Bronchial smooth muscle cell (primary cell): Measurements from ENCODE around the gene HSPG2. TPM values are rescaled to one million over a fixed set of nuclear protein-coding genes. Genes with fewer than 3 reads are reported as not detected.

ENCODE experiments used
- total RNA-seq: library from RNA; depleted of rRNA; stranded (reverse); fragments of >200 nt; gene quantifications from 2 replicates; pipeline ENCODE4 v1.2.1, GENCODE V29; 2014

HSPG2 gene
- 91.3 and 112 TPM in 2 replicates for total RNA-seq

GRCh38 chr1:21937034-21937371, at the start of gene HSPG2:
TSS of gene HSPG2 (minus strand) at chr1:21937310. CDS start at chr1:21937217, 93 bp downstream.

GRCh38 chr1:21976703-21977239, 39.7 kb upstream of the HSPG2 start, which contains the start of gene CELA3B:
TSS of gene CELA3B (plus strand) at chr1:21977022. CDS start at chr1:21977040, 18 bp downstream.

DNA sequence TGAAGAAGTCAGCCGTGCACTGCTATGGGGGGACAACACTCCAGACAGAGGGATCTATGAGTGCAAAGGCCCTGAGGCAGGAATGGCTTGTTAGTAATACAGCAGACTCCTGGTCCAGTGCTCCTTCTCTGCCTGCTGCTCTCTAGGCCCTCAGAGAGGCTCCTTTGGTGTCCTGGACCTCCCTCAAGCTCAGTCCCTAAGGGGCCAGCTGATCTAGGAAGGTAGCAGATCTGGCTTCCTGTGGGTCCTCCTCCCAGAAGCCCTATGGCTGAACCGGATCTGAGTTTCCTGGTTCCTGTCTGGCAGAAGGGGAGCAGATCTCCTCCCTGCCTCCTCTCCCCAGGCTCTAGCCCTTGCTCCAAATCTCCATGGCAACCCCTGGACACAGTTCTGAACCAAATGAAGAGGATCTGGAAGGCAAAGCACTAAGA, 125.2 kb downstream of the HSPG2 start, which contains the start of gene LDLRAD2:
Gene LDLRAD2 (plus strand): TSS at position 391 of the 431 bp plus-strand sequence. CDS start 187 bp downstream, outside the sequence.

DNA sequence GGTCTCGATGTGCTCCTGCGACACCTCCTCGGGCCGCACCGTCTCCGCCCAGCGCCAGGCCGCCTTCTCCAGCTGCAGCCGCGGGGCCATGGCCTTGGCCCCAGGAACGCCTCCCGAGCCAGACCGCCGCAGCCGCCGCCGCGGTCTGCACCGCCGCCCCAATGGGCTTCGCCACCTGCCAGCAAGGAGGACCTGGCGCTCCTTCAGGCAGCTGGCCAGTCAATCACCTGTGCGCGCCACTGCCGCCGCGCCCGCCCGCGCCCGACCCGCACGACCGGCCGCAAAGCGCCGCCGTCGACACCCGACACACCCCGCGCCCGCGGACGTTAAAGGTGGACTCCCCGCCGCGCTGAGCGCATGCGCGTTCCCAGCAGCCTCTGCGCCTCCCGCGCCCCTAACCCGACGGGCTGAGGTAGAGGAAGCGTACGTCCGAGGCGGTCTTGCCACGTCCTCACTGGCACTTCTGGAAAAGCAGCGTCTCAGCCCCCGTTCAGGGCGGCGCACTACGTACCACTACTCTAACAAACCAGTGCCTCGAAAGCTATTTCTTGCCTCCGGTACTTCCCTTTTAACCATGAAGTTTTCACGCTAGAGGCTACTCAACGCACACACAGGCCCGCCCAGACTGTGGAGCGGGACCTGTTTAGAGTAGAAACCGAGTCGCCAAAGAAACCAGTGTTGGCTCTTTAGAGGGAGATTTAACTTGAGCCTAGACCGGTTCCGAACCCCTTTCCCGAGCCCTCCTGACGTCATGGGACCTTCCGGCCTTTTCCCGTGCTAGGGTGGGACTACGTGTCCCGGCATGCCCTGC, 154.0 kb downstream of the HSPG2 start, which contains the start of gene USP48:
Gene USP48 (minus strand): TSS at position 282 of the 811 bp plus-strand sequence. CDS start 192 bp downstream, at position 90.

Other genes with a start within 250 kb of the HSPG2 start
- gene USP48, start 154.2 kb downstream of the HSPG2 start, total RNA-seq: 29.3 and 42.7 TPM in 2 replicates
- gene LDLRAD2, start 125.0 kb downstream of the HSPG2 start, total RNA-seq: 0.16 TPM in 1 of 2 replicates, not detected in the other
- not detected in 2 replicates for gene CELA3B, start 39.7 kb upstream of the HSPG2 start, total RNA-seq
- not detected in 2 replicates for gene CELA3A, start 64.3 kb upstream of the HSPG2 start, total RNA-seq
- 219 and 280 TPM in 2 replicates for gene CDC42, start 115.4 kb upstream of the HSPG2 start, total RNA-seq
- under 0.01 TPM in 1 of 2 replicates, not detected in the other for gene WNT4, start 205.8 kb upstream of the HSPG2 start, total RNA-seq